IPS-NIHi11 (cell line): ENCODE data around the gene CEMIP.
A peak's percentile ranks its signal among the peaks of the same experiment; 100 is the strongest.

Experiments used
- DNase-seq: peaks from one replicate; pipeline ENCODE4 v3.0.0; 2012; ENCODE audit warnings: mixed read lengths, low spot score

CEMIP gene

GRCh38 chr15:80929689-80930088 lies 150.5 kb downstream of the CEMIP start:
- DNase-seq: no peak

- no peak for DNase-seq
Observed at GRCh38 chr15:80931191-80931590, 152.0 kb downstream of the CEMIP start.

GRCh38 chr15:80931721-80932512 lies 152.7 kb downstream of the CEMIP start:
- DNase-seq: no peak

- DNase-seq: no peak
Observed at GRCh38 chr15:80932513-80932815, 153.3 kb downstream of the CEMIP start.

- no peak for DNase-seq
Observed at GRCh38 chr15:80932989-80933388, 153.8 kb downstream of the CEMIP start.

GRCh38 chr15:80934761-80935221 lies 155.6 kb downstream of the CEMIP start:
- peak; percentile 35 for DNase-seq

GRCh38 chr15:80936288-80937078 lies 157.3 kb downstream of the CEMIP start:
- no peak for DNase-seq

- DNase-seq: no peak
Observed at GRCh38 chr15:80937718-80938117, 158.5 kb downstream of the CEMIP start.

GRCh38 chr15:80939216-80939615 lies 160.0 kb downstream of the CEMIP start:
- no peak for DNase-seq

GRCh38 chr15:80940331-80940730 lies 161.2 kb downstream of the CEMIP start:
- DNase-seq: no peak

- DNase-seq: no peak
Observed at GRCh38 chr15:80940851-80941250, 161.7 kb downstream of the CEMIP start.

GRCh38 chr15:80942266-80942665 lies 163.1 kb downstream of the CEMIP start:
- DNase-seq: no peak

GRCh38 chr15:80942746-80943565 lies 163.8 kb downstream of the CEMIP start:
- no peak for DNase-seq

- no peak for DNase-seq
Observed at GRCh38 chr15:80944818-80945217, 165.6 kb downstream of the CEMIP start.

- no peak for DNase-seq
Observed at GRCh38 chr15:80945605-80946004, 166.4 kb downstream of the CEMIP start.

- DNase-seq: no peak
Observed at GRCh38 chr15:80946576-80946975, 167.4 kb downstream of the CEMIP start.

GRCh38 chr15:80948651-80949292 lies 169.6 kb downstream of the CEMIP start:
- DNase-seq: no peak

GRCh38 chr15:80949756-80950155 lies 170.6 kb downstream of the CEMIP start:
- DNase-seq: no peak

GRCh38 chr15:80950291-80951078 lies 171.3 kb downstream of the CEMIP start:
- DNase-seq: no peak

GRCh38 chr15:80951941-80952340 lies 172.8 kb downstream of the CEMIP start:
- DNase-seq: no peak
